ENCODE results near the gene DHX8.

The DHX8 gene

DNA sequence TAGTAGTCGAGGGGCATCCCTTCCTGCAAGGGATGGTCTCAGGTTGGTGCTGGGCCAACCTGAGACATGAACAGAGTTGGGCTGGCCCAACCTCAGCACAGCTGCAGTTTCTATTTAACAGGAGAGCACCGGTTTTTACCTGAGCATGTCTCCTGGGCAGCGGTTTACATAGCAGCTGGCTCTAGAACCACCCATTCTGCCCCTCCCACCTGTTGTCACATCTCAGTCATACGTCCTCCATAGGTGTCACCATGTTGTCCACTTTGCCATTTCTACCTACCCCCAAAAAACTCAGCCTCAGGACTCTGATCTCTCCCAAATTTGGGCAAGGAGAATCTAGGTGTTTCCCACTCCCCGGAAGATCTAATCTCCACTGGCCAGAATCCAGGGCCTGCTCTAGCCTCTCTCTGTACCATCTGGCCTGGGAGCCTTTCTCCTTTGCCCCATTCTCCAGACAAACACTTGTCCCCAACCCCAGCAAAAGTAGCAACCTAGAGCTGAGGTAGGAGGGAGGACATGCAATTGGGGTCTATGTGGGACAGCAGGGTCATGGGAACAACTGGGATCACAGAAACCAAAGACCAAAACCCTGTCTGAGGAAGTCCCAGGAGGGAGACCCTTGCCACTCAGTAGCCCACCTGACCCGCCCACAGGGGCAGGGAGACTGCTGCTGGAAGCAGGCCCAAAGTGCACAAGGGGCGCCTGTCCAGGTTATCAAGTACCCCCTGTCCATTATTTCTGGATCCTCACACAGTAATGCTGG, 43.3 kb downstream of the DHX8 start:
- DNase-seq (ENCODE audit: low read depth in 2 of 2) = no peak

GRCh38 chr17:43528319-43528987, 44.7 kb downstream of the DHX8 start:
- DNase-seq (ENCODE audit: low read depth in 2 of 2) = no peak

GRCh38 chr17:43528988-43529814, 45.4 kb downstream of the DHX8 start:
- DNase-seq (ENCODE audit: low read depth in 2 of 2) = no peak

- DNase-seq (ENCODE audit: low read depth in 2 of 2) = no peak
These were observed 46.1 kb downstream of the DHX8 start for GRCh38 chr17:43529947-43530287.

- no peak for DNase-seq (ENCODE audit: low read depth in 2 of 2)
These were observed 46.7 kb downstream of the DHX8 start for GRCh38 chr17:43530288-43531081.

- DNase-seq (ENCODE audit: low read depth in 2 of 2) = no peak
These were observed 47.3 kb downstream of the DHX8 start for GRCh38 chr17:43531082-43531378.

DNA sequence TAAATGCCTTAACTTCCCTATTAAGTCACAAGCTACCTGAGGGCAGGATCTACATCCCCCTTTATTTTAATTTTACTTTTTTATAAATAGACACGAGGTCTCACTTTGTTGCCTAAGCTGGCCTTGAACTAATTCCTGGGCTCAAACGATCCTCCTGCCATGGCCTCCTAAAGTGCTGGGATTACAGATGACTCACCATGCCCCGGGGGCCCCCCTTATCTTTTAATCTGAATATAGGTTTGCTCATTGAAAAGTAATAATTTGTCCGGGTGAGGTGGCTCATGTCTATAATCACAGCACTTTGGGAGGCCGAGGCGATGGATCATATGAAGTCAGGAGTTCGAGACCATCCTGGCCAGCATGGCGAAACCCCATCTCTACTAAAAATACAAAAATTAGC, 48.2 kb downstream of the DHX8 start:
- DNase-seq (ENCODE audit: low read depth in 2 of 2) = no peak

DNA sequence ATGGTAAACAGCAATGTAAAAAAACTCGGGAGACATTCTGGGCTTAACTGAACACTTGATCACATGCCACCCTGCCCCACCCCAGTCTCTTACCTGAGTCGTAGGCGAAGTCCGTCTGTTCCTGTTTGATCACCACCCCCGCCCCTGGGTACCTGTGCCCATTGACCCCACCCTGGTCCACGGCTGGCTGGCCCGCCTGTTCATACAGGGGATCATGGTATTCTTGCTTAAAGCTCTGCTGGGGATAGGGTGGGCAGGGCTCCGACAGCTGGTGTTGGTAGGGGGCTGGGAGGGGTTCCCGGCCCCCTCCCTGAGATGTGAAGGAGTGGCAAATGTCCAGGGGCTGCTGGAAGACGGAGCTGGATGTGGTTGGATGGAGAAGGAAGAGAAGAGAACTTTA, 48.8 kb downstream of the DHX8 start:
- no peak for DNase-seq (ENCODE audit: low read depth in 2 of 2)

GRCh38 chr17:43533699-43534098, 49.9 kb downstream of the DHX8 start:
- DNase-seq (ENCODE audit: low read depth in 2 of 2) = no peak

DNA sequence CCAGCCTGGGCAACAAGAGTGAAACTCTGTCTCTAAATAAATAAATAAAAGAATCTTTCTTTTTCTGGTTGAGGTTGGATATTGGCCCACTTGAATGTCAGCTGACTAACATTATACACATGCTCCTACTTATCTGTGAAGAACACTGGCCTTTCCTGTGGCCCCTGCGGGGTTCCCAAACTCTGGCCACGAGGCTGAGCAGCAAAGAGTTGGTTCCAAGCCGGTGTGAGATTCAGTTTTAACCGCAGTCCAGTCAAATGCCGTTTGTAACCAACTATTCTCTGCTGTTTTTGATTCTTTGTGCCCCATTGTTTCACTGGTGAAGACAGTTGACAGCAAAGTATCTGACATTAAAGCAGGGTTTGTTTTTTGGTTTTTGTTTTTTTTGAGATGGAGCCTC, 51.1 kb downstream of the DHX8 start:
- no peak for DNase-seq (ENCODE audit: low read depth in 2 of 2)

GRCh38 chr17:43536236-43536992, 52.6 kb downstream of the DHX8 start:
- DNase-seq (ENCODE audit: low read depth in 2 of 2) = no peak

DNA sequence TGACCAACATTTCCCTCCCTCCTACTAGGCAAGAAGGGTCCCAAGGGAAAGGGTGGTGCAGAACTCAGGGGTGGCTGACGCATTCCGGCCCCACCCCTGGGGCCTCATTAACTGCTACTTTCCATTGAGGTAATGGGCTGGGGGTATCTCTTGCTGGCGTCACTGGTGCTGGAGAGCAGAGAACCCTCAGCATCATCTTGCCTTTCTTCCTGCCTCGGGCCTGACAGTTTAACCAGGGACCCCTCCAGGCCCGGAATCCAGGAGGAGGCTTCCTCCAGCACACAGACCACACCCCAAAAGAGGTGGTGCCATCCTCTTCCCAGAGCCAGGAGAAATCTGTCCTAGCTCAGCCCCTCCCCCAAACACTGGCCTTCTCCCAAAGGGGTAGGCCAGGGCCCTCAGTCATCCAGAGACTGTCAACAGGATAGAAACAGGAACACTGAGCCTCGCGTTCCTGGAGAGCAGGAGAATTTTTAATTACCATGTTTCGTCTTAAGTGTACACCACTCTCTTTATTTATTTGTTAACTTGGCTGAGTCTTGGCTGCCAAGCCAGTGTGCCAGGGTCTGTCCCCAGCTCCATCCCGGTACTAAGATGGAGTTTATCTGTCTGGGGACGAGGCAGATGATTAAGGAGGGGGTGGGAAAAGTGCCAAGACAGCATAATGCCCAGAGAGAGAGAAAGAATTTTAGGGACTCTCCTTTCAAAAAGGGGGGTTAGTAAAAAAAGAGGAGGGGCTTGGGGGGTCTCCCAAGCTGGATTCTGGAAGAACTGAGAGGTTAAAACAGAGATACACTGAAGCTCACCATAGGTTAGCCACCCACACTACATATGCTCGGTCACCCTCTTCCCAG, 57.3 kb downstream of the DHX8 start:
- DNase-seq (ENCODE audit: low read depth in 2 of 2) = no peak

- no peak for DNase-seq (ENCODE audit: low read depth in 2 of 2)
These were observed 59.1 kb downstream of the DHX8 start for GRCh38 chr17:43542859-43543258.

- no peak for DNase-seq (ENCODE audit: low read depth in 2 of 2)
These were observed 59.5 kb downstream of the DHX8 start for GRCh38 chr17:43543300-43543699.

DNA sequence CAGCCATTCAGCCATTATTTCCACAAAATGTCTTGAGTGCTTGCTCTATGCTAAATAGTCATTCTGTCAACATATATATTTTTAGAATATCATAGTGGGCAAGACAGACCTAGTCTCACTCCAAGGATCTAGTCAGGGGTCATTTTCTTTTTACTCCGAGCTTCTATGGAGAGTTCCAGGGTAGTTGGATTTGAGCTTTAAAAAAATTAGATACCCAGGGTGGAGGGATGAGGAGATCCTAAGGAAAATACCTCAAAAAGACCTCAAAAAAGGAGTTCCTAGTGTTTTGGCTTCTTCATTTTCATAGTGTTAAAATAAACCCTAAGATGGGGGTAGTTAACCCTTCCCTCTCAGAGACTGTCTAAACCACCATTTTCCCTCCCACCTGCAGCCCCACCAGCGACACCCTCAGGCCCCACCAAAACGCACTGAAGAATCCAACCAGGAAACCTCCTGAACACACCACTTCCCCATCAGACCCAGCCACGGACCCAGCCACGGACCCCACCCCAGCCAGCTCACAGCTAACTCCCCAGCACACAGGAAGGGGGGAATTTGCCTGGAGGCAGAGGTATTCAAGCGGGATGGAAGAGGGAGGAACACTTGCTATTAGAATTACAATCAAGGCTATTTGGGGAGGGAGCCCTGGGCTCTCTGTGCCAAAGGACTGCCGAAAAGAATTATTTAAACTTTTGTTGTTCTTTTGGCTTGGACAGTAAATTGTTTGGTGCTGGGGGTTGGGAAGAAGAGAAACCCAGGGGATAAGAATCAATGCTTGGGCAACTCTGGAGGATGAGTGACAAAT, 60.2 kb downstream of the DHX8 start:
- no peak for DNase-seq (ENCODE audit: low read depth in 2 of 2)

- DNase-seq (ENCODE audit: low read depth in 2 of 2) = no peak
These were observed 61.5 kb downstream of the DHX8 start for GRCh38 chr17:43545383-43545632.

DNA sequence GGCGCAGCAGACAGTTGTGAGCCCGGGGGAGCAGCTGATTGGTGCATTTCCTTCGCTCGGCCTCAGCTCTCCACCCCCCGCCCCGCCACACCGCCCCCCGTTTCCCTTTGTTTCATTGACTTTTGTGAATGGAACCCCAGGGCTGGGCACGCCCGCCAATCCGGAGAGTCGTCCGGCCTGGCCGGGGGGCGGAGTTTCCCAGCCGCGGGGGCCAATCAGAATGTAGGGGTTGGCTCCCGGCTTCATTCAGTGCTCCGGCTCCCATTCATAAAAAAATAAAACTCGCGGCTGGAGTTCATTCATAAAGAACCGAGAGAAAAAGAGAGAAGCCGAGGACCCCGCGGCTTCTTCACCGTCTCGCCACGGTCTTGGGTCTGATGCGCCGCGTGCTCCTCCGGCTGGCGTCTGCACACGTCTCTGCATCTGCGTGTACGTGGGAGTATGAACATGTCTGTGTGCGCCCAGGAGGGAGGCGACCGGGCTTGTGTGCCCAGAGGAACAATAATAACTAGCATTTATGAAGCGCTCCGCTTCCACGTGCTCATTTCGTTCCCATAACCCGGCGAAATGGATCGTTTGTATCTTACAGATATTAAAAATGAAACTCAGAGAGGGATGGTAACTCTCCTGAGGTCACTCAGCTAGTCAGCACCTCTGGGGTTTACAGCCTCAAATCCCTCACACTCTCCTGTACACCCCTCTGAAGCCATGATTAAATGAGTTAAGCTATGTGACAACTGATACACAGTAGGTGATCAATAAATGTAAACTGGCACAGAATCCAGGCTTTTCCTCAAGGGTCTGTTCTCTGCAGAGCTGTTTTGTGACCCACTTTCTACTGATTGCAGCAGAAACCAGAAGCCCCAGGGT, 62.8 kb downstream of the DHX8 start, which contains the start of gene ETV4:
Gene ETV4, minus strand, starts transcription at position 22 of the 870 bp plus-strand sequence. CDS start 723 bp downstream, outside the sequence.
- peak; percentile 80 to 81 for DNase-seq (ENCODE audit: low read depth in 2 of 2)

DNA sequence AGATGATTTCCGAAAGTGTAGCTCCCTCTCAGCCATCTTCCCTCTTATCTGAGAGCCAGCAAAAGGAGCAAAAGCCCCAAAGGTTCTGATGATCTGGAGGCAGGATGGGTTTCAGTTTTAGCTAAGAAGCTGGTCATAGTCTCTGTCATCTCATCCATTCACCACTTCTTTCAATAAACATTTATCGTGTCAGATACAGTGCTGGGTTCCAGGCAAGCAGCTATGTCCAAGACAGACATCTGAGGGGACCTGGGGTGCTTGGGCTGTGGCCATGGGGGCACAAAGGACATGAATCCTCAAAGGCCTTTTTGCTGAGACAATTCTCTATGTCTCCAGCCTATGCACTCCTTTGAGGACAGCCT, 63.4 kb downstream of the DHX8 start:
- DNase-seq (ENCODE audit: low read depth in 2 of 2) = no peak

Measured in stimulated activated CD8-positive, alpha-beta memory T cell treated with anti-CD3 and anti-CD28 coated beads, Interleukin-15, amount 100 ng/mL, for 4 hours (primary cell).